ENCODE results near the gene PHLPP1.

DNA sequence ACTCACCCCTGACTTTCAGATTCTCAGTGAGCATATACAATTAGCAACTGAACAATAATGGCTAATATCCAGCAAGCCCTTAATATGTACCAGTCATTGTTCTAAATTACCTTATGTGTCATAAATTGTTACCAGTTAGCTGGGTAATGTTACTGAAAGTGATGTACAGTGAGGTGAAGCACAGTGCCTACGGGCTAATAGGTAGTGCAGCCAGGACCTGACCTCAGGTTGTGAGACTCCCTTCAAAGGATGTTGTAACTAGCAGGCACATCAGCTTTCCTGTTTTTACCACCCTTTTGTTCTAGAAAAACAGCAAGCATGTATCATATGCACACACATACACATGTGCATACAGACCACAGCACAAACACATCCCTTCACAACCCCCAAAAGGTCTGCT, 258.3 kb downstream of the PHLPP1 start:
- TF ChIP-seq, protein P1, sequence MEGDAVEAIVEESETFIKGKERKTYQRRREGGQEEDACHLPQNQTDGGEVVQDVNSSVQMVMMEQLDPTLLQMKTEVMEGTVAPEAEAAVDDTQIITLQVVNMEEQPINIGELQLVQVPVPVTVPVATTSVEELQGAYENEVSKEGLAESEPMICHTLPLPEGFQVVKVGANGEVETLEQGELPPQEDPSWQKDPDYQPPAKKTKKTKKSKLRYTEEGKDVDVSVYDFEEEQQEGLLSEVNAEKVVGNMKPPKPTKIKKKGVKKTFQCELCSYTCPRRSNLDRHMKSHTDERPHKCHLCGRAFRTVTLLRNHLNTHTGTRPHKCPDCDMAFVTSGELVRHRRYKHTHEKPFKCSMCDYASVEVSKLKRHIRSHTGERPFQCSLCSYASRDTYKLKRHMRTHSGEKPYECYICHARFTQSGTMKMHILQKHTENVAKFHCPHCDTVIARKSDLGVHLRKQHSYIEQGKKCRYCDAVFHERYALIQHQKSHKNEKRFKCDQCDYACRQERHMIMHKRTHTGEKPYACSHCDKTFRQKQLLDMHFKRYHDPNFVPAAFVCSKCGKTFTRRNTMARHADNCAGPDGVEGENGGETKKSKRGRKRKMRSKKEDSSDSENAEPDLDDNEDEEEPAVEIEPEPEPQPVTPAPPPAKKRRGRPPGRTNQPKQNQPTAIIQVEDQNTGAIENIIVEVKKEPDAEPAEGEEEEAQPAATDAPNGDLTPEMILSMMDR (IDR thresholded peaks at IDR 0.05; ENCODE audit: insufficient read depth, low read length, poor library complexity, severe bottlenecking), result no peak
- TF ChIP-seq EZH2phosphoT487 (conservative IDR thresholded peaks at IDR 0.05; ENCODE audit: low read length), result no peak
